Eye (tissue), 1 donor: ENCODE results near the gene PCGF3.
"Not testable (repeated sequence)": the region's sequence is repeated elsewhere in the genome, so short reads cannot be mapped to it uniquely, and the experiment has no call there.

Source experiments
- DNase-seq: peaks from one replicate; pipeline ENCODE4 v3.0.0-alpha.2; 2015

The PCGF3 gene

DNA sequence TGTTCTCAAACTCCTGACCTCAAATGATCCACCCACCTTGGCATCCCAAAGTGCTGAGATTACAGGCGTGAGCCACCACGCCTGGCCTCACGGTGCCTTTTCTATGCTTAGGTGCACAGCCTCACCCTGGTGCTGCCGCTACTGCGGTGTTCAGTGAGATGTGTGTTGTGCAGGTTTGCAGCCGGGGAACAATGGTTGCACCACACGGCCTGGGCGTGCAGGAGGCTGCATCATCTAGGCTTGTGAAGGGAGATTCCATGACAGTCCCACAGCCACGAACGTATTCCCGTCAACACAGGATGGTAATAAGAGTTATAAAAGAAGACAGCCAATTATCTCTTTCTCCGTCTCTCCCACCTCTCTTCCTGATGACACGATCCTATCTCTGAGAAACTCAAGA, 98.3 kb downstream of the PCGF3 start:
- DNase-seq: no peak

GRCh38 chr4:804804-805203, 99.2 kb downstream of the PCGF3 start:
- DNase-seq: no peak

- not testable (repeated sequence) for DNase-seq
Measured at GRCh38 chr4:806979-807378, 101.3 kb downstream of the PCGF3 start.

- DNase-seq: no peak
Measured at GRCh38 chr4:807792-808191, 102.2 kb downstream of the PCGF3 start.

GRCh38 chr4:808860-809570, 103.4 kb downstream of the PCGF3 start:
- no peak for DNase-seq

GRCh38 chr4:813900-814299, 108.3 kb downstream of the PCGF3 start:
- DNase-seq: no peak

- no peak for DNase-seq
Measured at GRCh38 chr4:814312-814850, 108.7 kb downstream of the PCGF3 start.

DNA sequence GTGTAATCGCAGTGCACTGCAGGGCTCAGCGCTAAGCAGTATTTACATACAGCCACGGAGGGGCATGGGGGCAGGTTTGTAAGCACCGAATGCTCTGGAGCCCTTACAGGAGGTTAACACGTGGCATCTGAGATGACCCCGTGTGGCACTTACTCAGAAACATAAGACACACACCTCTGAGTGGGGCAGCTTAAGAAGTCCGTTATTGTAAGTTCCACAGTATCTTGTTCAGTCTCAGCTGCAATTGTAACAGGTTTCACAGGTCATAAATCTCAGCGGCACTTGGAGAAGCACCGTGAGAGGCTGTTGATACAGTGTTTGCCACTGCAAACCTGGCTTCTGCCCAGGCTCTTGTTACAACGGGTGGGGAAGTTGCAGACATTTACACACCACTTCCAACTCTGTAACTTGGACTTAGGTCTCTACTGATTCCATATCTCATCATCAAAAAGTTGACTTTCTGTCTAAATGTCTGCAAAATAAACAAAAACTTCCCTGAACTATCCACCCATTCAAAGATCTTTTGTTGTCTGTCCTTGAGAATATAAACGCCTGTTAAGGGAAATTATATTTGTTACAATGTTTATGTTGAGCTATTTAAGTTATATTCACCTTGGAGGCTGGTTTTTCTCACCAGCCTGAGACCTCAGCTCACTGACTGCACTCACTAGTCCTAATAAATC, 110.0 kb downstream of the PCGF3 start:
- no peak for DNase-seq

DNA sequence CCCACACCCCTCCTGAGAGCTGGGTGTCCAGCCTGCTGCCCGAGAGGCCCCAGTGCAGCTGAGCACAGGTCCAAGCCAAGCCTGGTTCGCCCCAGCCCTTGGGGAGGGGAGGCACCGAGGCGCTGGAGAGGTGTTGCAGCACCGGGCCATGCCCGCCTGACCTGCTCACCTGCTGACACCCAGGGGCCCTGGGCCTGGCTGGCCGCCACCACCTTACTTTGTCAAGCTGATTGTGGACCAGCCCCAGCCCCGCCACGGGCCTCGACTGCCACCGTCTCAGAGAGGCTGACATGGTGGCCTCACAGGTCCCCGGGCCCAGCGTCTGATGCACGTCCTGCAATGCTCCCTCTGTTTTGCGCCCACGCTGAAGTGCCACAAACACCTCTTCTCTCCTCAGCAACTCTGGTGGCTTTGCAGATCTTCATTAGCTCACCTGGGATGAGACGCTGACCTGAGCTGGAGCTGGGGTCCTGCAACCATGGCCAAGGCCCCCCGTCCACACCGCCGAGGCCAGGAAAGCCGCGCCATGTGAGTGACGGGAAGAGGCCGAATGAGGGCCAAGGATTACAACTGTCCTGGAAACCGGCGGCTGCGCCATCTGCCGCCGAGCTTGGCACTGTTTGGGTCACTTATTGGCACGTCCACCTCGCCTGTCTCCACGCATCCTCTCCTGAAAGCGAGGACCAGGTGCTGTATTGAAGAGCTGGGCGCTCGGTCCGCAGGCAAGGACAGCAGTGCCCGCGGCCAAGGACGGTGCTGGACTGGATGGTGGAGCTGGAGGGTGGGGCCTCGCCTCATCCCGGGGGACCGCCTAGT, 112.7 kb downstream of the PCGF3 start:
- no peak for DNase-seq

DNA sequence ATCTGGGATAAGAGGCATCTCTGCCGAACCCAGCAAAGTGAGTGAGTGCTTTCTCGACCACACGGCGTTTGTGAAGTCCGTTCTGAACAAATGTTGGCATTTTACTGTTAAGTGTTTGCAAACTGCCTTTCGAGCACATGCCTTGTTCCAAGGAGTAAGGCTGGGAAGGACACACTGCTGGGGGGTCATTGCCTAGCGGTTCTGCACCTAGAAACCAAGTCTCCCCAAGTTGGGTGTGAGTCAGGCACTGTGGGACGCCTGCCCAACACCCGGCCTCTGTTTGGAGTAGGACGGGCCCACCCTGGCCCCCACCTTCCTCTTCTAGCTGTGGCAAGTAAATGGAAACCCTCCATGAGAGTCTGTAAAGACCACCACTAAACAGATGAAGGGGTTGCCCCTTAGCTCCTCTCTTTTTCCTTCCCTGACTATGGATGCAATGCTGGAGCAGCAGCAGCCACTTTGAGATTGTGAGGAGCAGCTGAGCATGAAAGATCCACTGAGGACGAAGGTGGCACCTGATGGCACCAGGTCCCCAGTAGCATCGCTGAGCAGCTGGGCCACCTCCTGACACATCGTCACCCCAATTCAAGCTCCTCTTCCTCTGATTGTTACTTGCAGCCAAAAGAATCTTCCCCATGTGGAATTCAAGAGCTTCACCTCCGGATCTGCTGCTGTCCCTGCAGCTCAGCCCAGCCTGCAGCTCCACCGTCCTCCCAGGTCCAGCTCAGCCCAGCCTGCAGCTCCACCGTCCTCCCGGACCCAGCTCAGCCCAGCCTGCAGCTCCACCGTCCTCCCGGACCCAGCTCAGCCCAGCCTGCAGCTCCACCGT, 114.0 kb downstream of the PCGF3 start:
- no peak for DNase-seq
